ENCODE data around the gene CELA2A.

CELA2A gene

DNA sequence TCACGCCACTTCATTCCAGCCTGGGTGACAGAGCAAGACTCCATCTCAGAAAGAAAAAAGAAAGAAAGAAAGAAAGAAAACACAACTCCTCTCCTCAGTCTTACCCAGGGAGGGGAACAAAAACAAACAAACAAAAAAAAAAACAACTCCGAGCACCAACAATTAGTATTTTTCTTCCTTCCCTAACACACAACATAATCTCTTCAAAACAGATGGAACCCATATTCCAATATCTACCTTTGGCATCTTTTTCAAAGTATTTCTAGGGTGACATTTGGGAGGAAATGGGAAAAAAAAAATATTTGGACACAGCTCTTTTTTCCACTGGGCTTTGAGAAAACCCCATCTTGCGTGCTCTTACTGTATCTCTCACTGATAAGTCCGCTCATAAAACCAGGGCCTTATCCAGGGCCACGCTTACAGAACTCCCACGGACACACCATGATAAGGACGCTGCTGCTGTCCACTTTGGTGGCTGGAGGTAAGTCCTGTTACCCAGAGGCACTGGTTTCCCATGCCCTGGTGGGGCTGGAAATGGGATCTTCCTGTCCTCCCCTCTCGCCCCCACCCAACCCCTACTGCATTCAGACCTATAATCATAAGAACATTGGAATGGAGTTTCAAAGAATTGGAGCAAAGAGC, at the start of gene CELA2A:
Gene CELA2A, plus strand, starts transcription at position 420 of the 642 bp plus-strand sequence. Its CDS starts 22 bp downstream, at position 442.
- DNase-seq, result no peak

GRCh38 chr1:15407580-15407979, 49.0 kb upstream of the CELA2A start:
- DNase-seq, result no peak

- DNase-seq, result no peak
Observed at GRCh38 chr1:15408890-15409387, 47.6 kb upstream of the CELA2A start.

GRCh38 chr1:15409388-15410222, 46.9 kb upstream of the CELA2A start, which contains the start of gene EFHD2:
Gene EFHD2 (plus strand): TSS chr1:15409888. CDS start chr1:15409972, 84 bp downstream.
- DNase-seq, result peak; percentile 85

- no peak for DNase-seq
Observed at GRCh38 chr1:15410223-15410883, 46.2 kb upstream of the CELA2A start.

DNA sequence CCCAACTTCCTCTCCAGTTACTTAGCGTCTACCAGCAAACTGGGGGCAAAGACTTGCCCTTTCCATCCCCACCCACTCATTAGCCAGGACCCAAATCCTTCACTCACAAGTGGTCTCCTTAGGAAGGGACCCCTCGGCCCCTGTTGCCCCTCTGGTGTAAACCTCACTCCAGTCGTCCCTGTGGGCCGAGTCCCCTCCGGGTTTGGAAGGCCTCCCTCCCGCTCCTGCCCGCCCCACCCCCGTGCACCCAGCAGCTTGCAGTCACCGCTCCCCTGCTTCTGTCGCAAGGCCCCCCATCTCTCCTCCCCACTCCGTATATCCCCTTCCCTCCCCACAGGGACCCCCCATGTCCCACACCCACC, 45.7 kb upstream of the CELA2A start:
- DNase-seq, result no peak

DNA sequence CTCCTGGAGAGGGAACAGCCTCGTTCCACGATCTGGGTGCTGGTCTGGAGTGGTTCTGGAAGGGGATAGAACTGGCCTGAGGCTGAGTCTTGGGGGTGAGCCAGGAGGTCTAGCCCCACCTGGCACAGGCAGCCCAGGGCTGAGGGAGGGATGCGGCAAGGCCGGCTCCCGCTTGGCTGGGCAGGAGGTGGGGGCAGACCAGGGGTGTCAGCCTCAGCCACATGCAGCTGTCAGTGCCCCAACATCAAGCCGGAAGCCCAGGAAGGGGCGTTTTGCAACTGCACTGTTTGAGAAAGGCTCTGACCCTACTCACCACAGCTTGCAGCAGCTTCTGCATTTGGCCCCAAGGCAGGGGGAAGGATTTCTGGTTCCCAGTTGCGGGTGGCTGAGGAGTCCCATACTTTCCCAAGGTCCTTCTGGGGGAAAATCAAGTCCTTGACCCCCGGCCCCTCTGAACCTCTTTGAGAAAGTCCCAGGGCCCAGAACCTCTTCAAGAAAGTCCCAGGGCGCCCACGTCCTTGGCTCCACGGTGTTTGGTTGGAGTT, 44.9 kb upstream of the CELA2A start:
- DNase-seq, result peak; percentile 32

- DNase-seq, result peak; percentile 52
Observed at GRCh38 chr1:15412175-15412800, 44.2 kb upstream of the CELA2A start.

GRCh38 chr1:15412843-15413242, 43.7 kb upstream of the CELA2A start:
- DNase-seq, result no peak

- DNase-seq, result no peak
Observed at GRCh38 chr1:15413563-15414444, 42.7 kb upstream of the CELA2A start.

DNA sequence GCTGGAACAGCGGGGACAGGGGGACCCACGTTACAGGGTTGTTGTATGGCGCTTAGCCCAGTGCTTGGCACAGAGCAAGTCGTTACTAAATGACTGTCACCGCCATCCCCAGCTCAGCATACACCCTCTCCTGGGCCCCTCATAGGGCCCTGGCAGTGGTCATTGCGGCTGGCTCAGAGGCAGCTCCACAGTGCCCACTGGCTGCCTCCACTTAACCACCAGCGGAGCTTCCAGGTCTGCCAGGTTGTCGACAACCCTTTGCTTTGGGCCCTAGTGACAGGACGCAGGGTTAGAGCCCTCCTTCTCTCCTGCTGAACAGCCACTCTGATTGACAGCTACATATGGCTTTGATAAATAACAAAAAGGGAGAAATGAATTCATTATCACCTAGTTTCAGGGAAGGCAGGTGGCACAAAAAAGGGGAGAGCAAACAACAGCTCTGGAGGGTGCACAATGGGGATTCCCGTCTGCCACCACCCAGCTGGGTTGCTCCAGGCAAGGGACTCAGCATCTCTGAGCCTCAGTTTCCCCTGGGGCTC, 42.0 kb upstream of the CELA2A start:
- no peak for DNase-seq

- peak; percentile 69 for DNase-seq
Observed at GRCh38 chr1:15417059-15417934, 39.2 kb upstream of the CELA2A start.

GRCh38 chr1:15418806-15419515, 37.6 kb upstream of the CELA2A start:
- DNase-seq, result no peak

DNA sequence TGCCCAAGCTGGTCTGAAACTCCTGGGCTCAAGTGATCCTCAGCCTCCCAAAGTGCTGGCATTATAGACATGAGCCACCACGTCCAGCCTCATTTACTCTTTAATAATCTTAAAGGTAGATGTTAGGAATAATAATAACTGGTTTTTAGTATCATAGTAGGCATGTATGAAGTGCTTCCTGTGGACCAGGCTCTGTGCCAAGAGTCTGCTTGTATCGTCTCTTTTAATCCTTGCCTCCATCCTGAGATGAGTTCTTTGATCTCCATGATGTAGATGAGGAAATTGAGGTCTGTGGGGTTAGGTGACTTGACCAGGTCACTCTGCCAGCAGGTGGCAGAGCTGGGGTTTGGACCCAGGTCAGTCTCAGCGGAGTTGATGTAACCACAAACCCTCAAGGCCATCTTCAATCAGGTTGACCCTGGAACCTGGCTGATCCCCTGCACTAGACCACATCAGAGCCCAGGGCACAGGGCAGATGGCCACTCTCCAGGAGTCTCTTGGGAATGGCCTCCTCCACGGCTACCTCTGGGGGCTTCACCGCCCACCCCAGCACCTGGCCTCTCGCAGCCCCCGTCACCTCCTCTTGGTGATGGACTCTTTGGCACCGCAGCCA, 35.6 kb upstream of the CELA2A start:
- no peak for DNase-seq

- no peak for DNase-seq
Observed at GRCh38 chr1:15422871-15423270, 33.7 kb upstream of the CELA2A start.

GRCh38 chr1:15423355-15424077, 33.0 kb upstream of the CELA2A start:
- DNase-seq, result no peak

- no peak for DNase-seq
Observed at GRCh38 chr1:15424146-15424667, 32.3 kb upstream of the CELA2A start.

DNA sequence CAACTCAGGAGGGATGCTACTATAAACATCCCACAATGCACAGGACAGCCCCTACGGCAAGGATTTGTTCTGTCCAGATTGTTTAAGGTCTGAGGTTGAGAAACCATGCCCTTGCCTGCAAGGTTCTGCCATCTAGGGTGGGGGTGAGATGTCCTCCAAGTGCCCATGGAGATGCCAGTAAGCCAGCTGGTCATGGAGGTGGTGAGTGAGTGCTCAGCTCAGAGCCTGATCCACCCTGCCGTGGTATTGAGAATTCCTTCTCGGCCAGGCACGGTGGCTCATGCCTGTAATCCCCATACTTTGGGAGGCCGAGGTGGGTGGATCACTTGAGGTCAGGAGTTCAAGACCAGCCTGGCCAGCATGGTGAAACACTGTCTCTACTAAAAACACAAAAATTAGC, 31.6 kb upstream of the CELA2A start:
- no peak for DNase-seq
